ENCODE results near the gene LRRC8B.
"Not testable (repeated sequence)": the region's sequence is repeated elsewhere in the genome, so short reads cannot be mapped to it uniquely, and the experiment has no call there.

The LRRC8B gene

GRCh38 chr1:89512996-89513720 lies 11.5 kb upstream of the LRRC8B start:
- no peak for ATAC-seq
- TF ChIP-seq TOX (CRISPR knock-in tag; IDR thresholded peaks at IDR 0.05; ENCODE audit: borderline replicate concordance), result no peak
- TF ChIP-seq PPARA (CRISPR knock-in tag; IDR thresholded peaks at IDR 0.05; ENCODE audit: borderline replicate concordance), result no peak

GRCh38 chr1:89516055-89516454 lies 8.6 kb upstream of the LRRC8B start:
- no peak for TF ChIP-seq TOX (CRISPR knock-in tag; IDR thresholded peaks at IDR 0.05; ENCODE audit: borderline replicate concordance)
- TF ChIP-seq CSDC2 (CRISPR knock-in tag; IDR thresholded peaks at IDR 0.05), result no peak
- no peak for TF ChIP-seq CREB5 (CRISPR knock-in tag; IDR thresholded peaks at IDR 0.05; ENCODE audit: low read depth)
- no peak for TF ChIP-seq PPARA (CRISPR knock-in tag; IDR thresholded peaks at IDR 0.05; ENCODE audit: borderline replicate concordance)
- TF ChIP-seq GLIS3 (CRISPR knock-in tag; IDR thresholded peaks at IDR 0.05), result no peak
- no peak for TF ChIP-seq ZNF8 (CRISPR knock-in tag; IDR thresholded peaks at IDR 0.05)
- TF ChIP-seq OSR1 (CRISPR knock-in tag; IDR thresholded peaks at IDR 0.05), result no peak
- no peak for TF ChIP-seq POU6F1 (CRISPR knock-in tag; IDR thresholded peaks at IDR 0.05; ENCODE audit: borderline replicate concordance, low read depth)
- no peak for TF ChIP-seq ARNTL (CRISPR knock-in tag; IDR thresholded peaks at IDR 0.05; ENCODE audit: borderline replicate concordance, low read depth)
- TF ChIP-seq TSHZ2 (CRISPR knock-in tag; IDR thresholded peaks at IDR 0.05), result no peak
- no peak for TF ChIP-seq TCF4 (CRISPR knock-in tag; IDR thresholded peaks at IDR 0.05; ENCODE audit: borderline replicate concordance)
- no peak for TF ChIP-seq ESRRG (CRISPR knock-in tag; IDR thresholded peaks at IDR 0.05)
- TF ChIP-seq ZFP30 (CRISPR knock-in tag; IDR thresholded peaks at IDR 0.05), result no peak
- no peak for TF ChIP-seq SNAI2 (CRISPR knock-in tag; IDR thresholded peaks at IDR 0.05)
- peak; percentile 76 for ATAC-seq

GRCh38 chr1:89518221-89518631 lies 6.4 kb upstream of the LRRC8B start:
- peak; percentile 50 for ATAC-seq
- no peak for TF ChIP-seq ZFP3 (CRISPR knock-in tag; IDR thresholded peaks at IDR 0.05)

- ATAC-seq, result peak; percentile 57
- TF ChIP-seq CSRNP3 (CRISPR knock-in tag; IDR thresholded peaks at IDR 0.05) (no peak), SNAI2 (CRISPR knock-in tag; IDR thresholded peaks at IDR 0.05) (no peak), ARNTL (CRISPR knock-in tag; IDR thresholded peaks at IDR 0.05; ENCODE audit: borderline replicate concordance, low read depth) (no peak), TOX (CRISPR knock-in tag; IDR thresholded peaks at IDR 0.05; ENCODE audit: borderline replicate concordance) (no peak), PPARA (CRISPR knock-in tag; IDR thresholded peaks at IDR 0.05; ENCODE audit: borderline replicate concordance) (no peak), TSHZ2 (CRISPR knock-in tag; IDR thresholded peaks at IDR 0.05) (no peak), ZNF8 (CRISPR knock-in tag; IDR thresholded peaks at IDR 0.05) (no peak), ISL1 (CRISPR knock-in tag; IDR thresholded peaks at IDR 0.05) (no peak), OSR1 (CRISPR knock-in tag; IDR thresholded peaks at IDR 0.05) (no peak), ZNF70 (CRISPR knock-in tag; IDR thresholded peaks at IDR 0.05) (no peak), GLIS3 (CRISPR knock-in tag; IDR thresholded peaks at IDR 0.05) (no peak), PATZ1 (CRISPR knock-in tag; IDR thresholded peaks at IDR 0.05; ENCODE audit: borderline replicate concordance) (no peak)
Measured at GRCh38 chr1:89519779-89520358, 4.8 kb upstream of the LRRC8B start.

- not testable (repeated sequence) for ATAC-seq
Measured at GRCh38 chr1:89521977-89522376, 2.7 kb upstream of the LRRC8B start.

All from SK-N-SH treated with all-trans-retinoic acid at 6 μM for 48 hours (cell line).